Measurements from ENCODE around the gene STYXL1.

STYXL1 gene

GRCh38 chr7:75991531-75992082 is 56.2 kb downstream of the STYXL1 start:
- no peak for DNase-seq

- DNase-seq: no peak
Observed at GRCh38 chr7:75989500-75990388, 58.1 kb downstream of the STYXL1 start.

- DNase-seq: no peak
Observed at GRCh38 chr7:75988568-75989499, 59.0 kb downstream of the STYXL1 start.

GRCh38 chr7:75987805-75988567 is 59.8 kb downstream of the STYXL1 start:
- DNase-seq: no peak

- no peak for DNase-seq
Observed at GRCh38 chr7:75987026-75987804, 60.6 kb downstream of the STYXL1 start.

GRCh38 chr7:75986147-75986781 is 61.5 kb downstream of the STYXL1 start:
- no peak for DNase-seq

GRCh38 chr7:75985518-75986146 is 62.2 kb downstream of the STYXL1 start:
- no peak for DNase-seq

GRCh38 chr7:75985009-75985517 is 62.7 kb downstream of the STYXL1 start:
- no peak for DNase-seq

GRCh38 chr7:75984130-75985008 is 63.4 kb downstream of the STYXL1 start:
- DNase-seq: no peak

GRCh38 chr7:75983471-75984129 is 64.2 kb downstream of the STYXL1 start:
- DNase-seq: no peak

- no peak for DNase-seq
Observed at GRCh38 chr7:75982306-75983064, 65.3 kb downstream of the STYXL1 start.

- DNase-seq: no peak
Observed at GRCh38 chr7:75981453-75982305, 66.1 kb downstream of the STYXL1 start.

GRCh38 chr7:75981203-75981452 is 66.7 kb downstream of the STYXL1 start:
- DNase-seq: no peak

GRCh38 chr7:75980430-75981202 is 67.2 kb downstream of the STYXL1 start:
- DNase-seq: no peak

- DNase-seq: no peak
Observed at GRCh38 chr7:75979759-75980429, 67.9 kb downstream of the STYXL1 start.

- DNase-seq: peak; percentile 90
Observed at GRCh38 chr7:75977743-75978142, 70.1 kb downstream of the STYXL1 start.
